GM12878 (cell line): ENCODE measurements around the gene TAX1BP3.

Source experiments
- CTCF ChIP-seq, 3 experiments: IDR thresholded peaks in 2 of 3; conservative IDR thresholded peaks in 1 of 3; 2 replicates each; pipeline ENCODE4 v1.5.1; 2011; ENCODE audit warnings: low read depth in 3 of 3, low read length in 3 of 3, mild to moderate bottlenecking in 3 of 3, control low read depth in 2 of 3, moderate library complexity in 2 of 3, inconsistent platforms in 1 of 3, mixed read lengths in 1 of 3; ENCODE audit not compliant: control insufficient read depth in 2 of 3, insufficient read depth in 1 of 3; ENCODE audit errors: extremely low read depth in 1 of 3
- ETV6 ChIP-seq, 2 experiments: fragments of 450-650 bp in 1 of 2; IDR thresholded peaks in 1 of 2; conservative IDR thresholded peaks in 1 of 2; 2 replicates each; pipeline ENCODE4 v1.6.1; 2014; ENCODE audit warnings: antibody characterized with exemption in 1 of 2, borderline replicate concordance in 1 of 2, low read depth in 1 of 2, mild to moderate bottlenecking in 1 of 2, moderate library complexity in 1 of 2
- EZH2 ChIP-seq: IDR thresholded peaks from 2 replicates; pipeline ENCODE4 v1.6.1; 2012; ENCODE audit warnings: low read depth, mild to moderate bottlenecking, control low read depth, inconsistent platforms, low read length, borderline replicate concordance; ENCODE audit not compliant: control insufficient read depth
- KDM1A ChIP-seq: fragments of 200-600 bp; sonication (generic); IDR thresholded peaks from 2 replicates; pipeline ENCODE4 v1.6.1; 2016; ENCODE audit warnings: borderline replicate concordance
- RAD21 ChIP-seq: IDR thresholded peaks from 2 replicates; pipeline ENCODE4 v1.6.1; 2011; ENCODE audit warnings: mild to moderate bottlenecking, low read depth, low read length, moderate library complexity; ENCODE audit not compliant: insufficient read depth
- RCOR1 ChIP-seq: conservative IDR thresholded peaks from 2 replicates; pipeline ENCODE4 v1.6.1; 2012; ENCODE audit warnings: low read depth, low read length, improper control_type of control experiment
- SP1 ChIP-seq: IDR thresholded peaks from one replicate; pipeline ENCODE4 v1.6.1; 2011; ENCODE audit warnings: low read depth, low read length
- SRF ChIP-seq, 2 experiments: IDR thresholded peaks; 2 replicates each; pipeline ENCODE4 v1.6.1; 2011; ENCODE audit warnings: low read depth in 2 of 2, low read length in 2 of 2, mild to moderate bottlenecking in 1 of 2, moderate library complexity in 1 of 2

GRCh38 chr17:3668279-3669084 lies at the start of gene TAX1BP3, which contains the start of gene EMC6:
- TF ChIP-seq RCOR1 (no peak), KDM1A (no peak), CTCF (IDR thresholded peaks at IDR 0.05 in 2 of 3, conservative IDR thresholded peaks at IDR 0.05 in 1 of 3; ENCODE audit: control insufficient read depth in 2 of 3, extremely low read depth in 1 of 3, insufficient read depth in 1 of 3, low read depth in 3 of 3, low read length in 3 of 3) (no peak), EZH2 (no peak), SRF (IDR thresholded peaks at IDR 0.05; ENCODE audit: low read depth in 2 of 2, low read length in 2 of 2) (no peak), RAD21 (no peak), SP1 (peak; percentile 62), ETV6 (conservative IDR thresholded peaks at IDR 0.05 in 1 of 2, IDR thresholded peaks at IDR 0.05 in 1 of 2; ENCODE audit: borderline replicate concordance in 1 of 2, low read depth in 1 of 2) (no peak)
